HG03378 (cell line): ENCODE data around the gene MIOX.

ENCODE experiments used
- ATAC-seq: cut with Tn5 transposase; IDR thresholded peaks from one replicate; pipeline ENCODE4 v1.9.1; 2021; ENCODE audit warnings: mild to moderate bottlenecking, moderate library complexity; ENCODE audit not compliant: unreplicated experiment

MIOX gene

DNA sequence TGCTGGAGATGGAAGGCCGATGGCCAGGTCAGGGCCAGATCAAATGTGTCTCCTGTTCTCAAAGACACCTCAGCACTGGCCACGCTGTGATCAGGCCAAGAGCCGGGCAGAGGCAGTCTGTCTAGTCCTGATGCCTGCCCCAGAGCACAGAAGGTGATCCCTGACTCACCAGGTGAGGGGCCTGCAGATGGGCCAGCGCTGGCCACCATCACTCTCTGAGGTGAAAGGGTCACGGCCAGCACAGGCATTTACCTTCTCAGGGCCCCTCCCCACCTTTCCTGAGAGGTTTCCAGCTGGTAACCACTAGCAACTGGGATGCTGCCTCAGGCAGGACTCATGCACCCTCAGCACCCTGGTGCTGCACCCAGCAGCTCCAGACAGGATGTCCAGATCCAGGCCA, 14.7 kb upstream of the MIOX start:
- ATAC-seq = no peak

DNA sequence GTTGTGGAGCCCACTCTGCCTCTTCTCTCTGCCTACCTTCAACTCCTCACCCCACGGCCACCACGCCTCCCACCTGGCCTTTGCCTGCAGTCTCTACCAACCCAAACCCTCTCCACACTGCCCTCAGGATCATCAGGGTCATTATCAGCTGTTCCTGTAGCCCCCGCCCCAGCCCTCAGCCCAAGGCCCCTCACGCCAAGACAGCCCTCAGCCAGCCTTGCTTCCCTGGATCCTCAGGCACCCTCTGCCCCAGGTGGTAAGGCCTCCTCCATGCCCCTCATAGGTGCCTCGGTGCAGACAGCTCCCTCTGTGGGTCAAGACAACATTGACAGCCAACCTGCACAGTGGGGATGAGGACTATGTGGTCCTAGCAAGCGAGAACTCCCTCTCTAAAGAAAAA, 13.6 kb upstream of the MIOX start:
- no peak for ATAC-seq

DNA sequence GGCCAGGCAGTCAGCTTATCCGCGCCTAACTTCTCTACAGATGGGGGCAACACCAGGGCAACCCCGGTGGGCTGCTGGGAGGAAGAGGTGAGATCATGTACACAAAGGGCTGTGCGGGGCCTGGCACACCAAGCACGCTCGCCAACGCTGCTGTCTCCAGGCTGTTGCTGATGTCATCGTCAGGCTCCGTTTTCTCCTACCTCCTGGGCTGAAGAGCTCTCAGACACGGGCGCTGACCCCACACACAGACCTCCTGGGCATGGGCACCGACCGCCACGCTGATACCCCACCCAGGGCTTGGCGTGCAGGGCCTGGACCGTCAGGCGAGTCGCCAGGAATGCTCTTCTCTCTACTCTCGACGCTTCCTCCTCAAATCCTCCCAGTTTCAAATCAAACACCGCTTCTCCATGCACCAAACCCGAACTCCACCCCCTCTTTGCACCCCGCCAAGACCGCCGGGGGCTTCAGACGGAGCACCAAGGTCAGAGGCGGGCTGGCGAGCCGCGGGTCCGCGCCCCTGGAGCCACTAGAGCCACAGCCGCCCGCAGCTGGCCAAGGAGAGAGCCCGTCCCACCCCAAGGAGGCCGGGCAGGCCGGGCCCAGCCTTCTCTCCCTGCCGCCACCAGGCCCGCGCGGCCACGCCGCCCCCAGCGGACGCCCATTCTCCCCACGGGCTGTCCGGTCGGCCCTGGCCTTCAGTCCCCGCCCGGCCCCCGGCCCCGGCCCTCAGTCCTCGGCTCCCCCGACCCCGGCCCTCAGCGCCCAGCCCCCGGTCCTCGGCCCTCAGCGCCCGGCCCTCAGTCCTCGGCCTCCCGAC, 12.6 kb upstream of the MIOX start:
- no peak for ATAC-seq

DNA sequence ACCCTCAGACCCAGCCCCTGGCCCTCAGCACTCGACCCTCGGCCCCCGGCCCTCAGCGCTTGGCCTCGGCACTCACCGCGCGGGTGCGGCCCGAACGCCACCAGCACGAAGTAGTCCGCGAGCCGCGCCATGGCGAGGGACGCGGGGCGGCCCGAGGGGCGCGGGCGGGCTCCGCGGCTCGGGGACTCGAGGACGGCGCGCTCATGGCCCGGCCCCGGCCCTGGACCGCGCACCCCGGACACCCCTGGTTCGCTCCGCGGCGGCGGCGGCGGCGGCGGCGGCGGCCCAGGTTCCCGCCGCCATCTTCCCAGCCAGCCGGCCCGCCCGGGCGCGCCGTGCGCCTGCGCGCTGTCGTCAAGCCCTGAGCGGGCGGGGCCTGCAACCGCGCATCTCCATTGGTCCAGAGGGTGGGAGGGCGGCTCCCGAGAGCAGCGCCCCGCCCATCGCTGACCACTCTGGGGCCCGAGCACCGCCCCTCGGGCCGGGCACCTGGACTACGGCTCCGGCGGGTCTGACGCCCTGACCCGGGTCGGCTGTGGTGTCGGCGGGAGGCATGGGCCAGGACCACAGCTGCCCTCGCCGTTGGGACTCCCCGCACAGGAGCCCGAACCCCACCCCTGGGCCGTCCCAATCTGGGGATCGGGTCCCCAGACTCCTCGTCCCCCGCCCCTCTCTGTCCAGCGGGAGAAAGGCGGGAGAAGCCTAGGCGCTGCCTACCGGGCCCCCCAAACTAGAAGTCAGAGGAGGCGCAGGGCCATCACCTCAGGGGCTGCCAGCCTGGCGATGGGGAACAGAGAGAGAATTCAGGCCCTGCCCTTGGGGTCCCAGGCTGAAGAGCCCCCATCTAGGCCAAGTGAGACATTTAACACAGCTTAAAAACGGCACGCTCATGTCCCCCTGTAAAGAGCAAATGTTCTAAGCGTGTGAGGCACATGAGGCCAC, 11.7 kb upstream of the MIOX start, which contains the start of gene SBF1:
TSS of gene SBF1 (minus strand) at position 326 of the 942 bp plus-strand sequence. CDS start at position 131, 195 bp downstream.
- ATAC-seq = no peak

DNA sequence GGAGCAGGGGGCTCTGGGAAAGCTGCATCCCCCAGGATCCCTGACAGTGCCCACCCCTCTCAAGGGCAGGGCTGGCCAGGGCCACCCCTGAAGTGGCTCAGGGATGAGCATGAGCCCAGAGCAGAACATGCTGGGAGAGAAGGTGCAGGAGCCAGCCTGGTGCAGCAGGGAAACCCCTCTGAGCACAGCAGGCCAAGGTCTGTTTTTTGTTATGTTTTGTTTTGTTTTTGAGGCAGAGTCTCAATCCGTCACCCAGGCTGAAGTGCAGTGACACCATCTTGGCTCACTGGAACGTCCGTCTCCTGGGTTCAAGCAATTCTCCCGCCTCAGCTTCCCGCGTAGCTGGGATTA, 11.0 kb upstream of the MIOX start:
- ATAC-seq = no peak

DNA sequence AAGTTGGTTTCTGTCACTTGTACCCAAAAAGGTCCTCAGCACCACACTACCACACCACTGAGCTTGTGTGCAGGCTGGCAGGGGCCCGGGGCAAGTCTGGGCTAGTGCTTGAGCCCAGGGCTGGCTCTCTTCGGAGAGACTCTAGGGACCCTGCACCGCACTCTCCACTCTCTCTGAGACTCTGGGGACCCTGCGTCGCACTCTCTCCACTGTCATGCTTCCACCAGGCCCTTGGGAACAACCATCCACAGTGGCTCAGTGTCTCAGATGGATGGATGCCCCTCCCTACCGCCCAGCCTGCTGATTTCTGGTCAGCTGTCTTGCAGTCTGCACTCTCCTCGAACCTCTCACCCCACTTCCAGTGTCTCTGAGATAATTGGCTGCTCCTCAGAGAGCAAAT, 9.8 kb upstream of the MIOX start:
- no peak for ATAC-seq

DNA sequence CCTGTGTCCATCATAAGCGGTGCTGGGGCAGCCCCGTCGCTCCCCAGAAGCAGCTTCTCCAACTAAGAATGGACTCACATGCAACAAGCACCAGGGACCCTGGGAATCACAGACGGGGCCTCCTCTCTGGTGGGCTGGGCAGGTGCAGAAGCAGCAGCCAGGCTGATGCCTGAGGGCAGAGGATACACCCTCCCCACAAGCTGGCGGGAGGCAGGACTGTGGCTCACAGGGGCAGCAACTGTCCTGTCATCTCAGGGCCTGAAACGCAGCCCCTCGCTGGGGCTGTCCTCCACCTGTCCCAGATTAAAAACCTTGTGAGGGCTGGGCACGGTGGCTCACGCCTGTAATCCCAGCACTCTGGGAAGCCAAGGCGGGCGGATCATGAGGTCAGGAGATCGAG, 8.7 kb upstream of the MIOX start:
- ATAC-seq = no peak

DNA sequence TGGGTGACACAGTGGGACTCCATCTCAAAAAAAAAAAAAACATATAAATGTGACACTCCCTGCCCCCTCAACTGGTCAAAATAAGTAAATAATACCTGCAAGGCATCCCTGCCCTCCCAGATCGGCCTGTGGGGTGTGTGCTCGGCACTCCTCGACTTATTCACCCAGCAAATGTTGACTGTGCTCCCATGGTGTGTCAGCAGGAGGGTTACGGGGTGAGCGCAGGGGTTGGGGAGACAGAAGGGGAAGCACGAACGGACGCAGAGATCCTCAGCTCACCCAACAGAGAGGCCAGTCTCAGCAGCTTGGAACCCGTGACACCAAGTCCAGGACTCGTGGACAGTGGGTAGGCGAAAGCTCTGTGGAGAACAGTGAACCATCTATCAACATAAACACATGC, 6.9 kb upstream of the MIOX start:
- no peak for ATAC-seq

DNA sequence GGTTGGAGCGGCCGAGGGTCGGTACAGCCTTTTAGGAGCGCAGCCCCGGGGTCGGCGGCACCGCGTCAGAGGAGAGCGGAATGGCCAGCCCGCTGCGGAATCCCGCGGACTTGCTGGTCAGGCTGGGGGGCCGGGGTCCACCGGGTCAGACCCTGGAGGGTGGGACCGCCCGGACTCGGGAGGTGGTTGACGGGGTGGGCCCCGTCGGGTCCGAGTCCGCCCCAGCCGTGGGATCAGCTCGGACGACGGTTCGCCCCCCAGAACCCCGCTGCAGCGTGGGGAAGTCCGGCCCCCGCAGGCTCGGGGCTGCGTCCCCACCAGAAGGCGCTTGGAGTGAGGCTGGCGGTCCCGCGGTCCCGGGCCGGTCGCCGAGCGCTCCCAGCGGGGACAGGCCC, 5.6 kb upstream of the MIOX start:
- ATAC-seq = no peak

DNA sequence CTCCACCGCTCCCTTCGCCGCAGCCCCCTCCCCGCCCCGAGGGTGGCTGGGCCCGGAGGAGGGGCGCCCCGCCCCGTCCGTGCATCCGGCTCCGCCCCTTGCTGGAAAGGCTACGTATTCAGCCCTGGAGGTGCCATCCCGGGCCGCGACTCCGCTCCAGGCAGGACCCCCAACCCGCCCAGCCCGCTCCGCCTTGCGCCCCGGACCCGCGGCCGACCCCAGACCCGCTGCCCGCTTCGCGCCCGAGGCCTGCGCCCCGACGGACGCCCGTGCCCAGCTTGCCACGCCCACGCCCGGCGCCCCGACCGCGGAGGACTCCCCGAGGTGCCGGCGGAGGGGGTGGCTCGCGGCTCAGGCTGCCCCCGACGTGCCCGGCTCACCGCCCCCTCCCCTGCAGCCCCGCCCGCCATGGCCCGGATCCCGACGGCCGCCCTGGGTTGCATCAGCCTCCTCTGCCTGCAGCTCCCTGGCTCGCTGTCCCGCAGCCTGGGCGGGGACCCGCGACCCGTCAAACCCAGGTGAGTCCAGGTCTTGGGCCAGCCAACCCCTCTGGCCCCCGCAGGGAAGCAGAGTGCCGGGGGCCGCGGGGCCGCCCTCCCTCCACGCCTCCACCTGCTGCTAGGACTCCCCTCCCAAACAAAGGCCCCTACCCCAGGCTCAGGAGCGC, 5.1 kb upstream of the MIOX start, which contains the start of gene ADM2:
TSS of gene ADM2 (plus strand) at position 104 of the 667 bp plus-strand sequence. CDS start at position 409, 305 bp downstream.
- ATAC-seq = no peak

DNA sequence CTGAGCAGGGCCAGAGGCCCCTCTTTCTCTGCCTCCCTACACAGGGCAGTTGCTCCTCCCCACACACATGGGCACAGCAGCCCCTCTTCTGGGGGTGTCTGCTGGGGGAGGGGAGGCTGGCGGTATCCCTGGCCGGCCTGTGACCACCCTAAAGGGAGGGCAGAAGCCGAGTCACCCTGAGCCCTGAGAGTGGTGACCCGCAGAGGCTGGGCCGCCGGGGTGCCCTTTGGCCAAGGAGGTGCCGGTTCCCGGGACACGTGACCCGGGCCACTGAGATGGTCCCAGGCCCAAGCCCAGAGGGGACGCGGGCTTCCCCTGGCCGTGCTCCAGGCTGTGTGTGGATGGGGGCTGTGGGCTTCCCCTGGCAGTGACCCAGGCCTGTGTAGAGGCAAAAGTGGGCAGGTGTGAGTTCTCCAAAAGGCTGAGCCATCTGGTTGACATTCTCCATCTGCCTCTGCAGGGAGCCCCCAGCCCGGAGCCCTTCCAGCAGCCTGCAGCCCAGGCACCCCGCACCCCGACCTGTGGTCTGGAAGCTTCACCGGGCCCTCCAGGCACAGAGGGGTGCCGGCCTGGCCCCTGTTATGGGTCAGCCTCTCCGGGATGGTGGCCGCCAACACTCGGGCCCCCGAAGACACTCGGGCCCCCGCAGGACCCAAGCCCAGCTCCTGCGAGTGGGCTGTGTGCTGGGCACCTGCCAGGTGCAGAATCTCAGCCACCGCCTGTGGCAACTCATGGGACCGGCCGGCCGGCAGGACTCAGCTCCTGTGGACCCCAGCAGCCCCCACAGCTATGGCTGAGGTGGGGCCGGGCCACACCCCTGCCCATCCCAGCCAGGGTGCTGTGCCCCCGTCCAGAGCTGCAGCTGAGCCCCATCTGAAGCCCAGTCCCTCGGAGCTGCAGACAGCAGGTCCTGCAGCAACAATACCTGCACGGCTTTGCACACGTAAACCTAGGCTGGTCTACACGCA, 4.3 kb upstream of the MIOX start:
- no peak for ATAC-seq

DNA sequence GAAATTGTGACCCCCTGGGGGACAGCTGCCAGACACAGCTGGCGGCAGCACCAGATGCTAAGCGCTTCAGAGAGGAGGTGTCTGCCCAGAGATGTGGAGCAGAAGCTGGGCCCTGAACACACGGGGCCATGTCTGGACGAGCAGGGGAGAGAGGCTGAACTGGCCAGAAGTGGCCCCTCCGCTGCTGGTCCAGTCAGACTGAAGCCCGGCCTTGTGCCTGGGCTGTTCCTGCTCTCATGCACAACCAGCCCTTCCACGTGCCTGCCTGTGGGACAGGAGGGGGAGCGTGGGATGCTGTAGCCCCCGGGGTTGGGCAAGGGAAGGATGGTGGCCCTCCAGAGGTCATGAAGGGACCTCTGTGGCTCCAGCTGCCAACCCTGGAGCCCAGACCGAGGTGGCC, 3.6 kb upstream of the MIOX start:
- ATAC-seq = no peak

DNA sequence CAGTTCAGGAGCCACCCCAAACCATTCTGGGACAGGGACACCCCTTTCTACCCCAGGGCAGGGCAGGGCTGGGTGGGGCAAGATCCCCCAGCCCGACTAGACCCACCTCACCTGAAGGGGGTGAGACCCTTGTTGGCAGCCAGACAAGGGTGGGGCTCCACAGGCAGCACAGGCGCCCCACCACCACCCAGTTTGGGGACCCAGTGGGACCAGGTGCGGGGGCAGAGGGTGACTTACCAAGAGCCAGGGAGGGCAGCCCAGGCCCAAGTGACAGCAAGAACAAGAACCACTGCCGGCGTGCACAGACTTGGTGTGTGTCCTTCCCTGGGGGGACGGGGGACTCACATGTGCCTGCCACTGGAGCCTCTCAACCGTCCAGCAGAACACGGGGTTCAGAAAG, 3.1 kb upstream of the MIOX start:
- no peak for ATAC-seq

DNA sequence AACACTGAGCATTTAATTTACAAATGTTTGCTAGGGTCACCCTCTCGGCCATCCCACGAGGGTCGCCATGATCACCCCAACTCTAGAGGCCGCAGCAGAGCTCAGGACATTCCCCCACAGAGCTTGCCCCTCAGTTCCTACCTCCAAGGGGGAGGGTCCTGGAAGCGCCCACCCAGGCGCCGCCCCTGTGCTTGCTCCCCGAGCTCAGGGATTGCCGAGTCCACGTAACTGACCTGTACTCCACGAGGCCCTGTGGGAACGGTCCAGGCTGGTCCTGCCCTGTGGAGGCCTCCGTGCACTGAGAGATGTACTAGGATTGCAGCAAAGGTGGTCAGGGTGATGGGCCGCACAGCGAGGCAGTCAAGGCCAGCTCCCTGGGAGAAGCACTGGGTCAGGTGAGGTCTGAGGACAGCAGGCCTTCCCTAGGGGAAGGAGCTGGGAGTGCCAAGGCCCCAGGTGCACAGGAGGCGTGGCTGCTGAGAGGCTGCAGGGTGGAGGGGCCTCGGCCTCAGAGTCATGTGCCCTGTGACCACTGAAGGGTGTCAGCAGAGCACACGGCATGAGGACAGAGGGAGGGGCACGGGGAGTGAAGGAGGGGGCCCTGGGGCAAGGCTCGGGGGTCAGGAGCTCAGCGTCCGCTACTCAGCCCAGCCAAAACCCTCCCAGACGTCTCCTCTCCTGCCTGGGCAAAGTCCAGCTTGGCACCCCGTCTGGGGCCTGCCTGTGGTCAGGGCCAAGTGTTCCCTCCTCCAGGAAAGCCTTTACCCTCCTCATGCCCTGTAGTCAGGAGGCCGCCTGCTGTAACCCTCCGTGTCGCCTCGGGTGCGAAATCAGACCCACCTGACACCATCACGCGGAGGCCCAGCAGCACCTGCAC, 2.4 kb upstream of the MIOX start:
- no peak for ATAC-seq

DNA sequence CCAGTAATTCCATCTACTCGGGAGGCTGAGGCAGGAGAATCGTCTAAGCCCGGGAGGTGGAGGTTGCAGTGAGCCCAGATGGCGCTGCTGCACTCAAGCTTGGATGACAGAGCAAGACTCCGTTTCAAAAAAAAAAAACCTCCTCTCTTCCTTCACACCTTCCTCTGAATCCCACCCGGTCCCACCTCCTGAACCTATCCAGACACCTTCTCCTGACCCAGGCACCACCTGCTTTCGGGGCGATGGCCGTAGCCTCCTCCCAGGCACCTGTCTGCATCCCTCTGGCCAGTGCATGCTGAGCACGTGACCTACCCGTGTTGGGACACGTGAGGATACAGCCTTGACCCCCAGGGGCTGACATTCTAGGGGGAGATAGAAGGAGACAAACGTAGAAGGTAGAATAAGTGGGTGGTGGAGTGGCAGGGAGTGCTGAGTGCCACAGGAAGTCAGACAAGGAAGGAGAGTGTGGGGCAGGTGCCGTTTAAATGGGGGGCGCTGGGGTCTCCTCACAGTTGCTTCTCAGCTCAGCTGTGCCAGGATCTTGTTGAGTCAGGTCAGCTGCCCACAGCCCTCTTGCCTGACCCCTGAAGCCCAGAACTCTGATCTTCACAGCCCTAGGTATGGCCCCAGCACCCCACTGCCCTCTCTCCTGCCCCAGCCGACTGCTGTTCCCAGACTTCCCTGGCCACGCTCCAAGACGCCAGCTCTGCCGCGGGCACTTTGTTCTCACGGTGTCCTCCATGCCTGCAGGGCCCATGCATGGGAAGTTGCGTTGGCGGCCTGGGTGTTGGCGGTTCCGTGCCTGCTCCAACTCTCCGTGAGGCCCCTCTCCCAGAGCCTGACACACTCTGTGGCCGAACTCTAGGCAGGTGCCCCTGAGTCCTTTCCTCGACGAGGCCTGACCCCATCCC, 1.2 kb upstream of the MIOX start:
- no peak for ATAC-seq

DNA sequence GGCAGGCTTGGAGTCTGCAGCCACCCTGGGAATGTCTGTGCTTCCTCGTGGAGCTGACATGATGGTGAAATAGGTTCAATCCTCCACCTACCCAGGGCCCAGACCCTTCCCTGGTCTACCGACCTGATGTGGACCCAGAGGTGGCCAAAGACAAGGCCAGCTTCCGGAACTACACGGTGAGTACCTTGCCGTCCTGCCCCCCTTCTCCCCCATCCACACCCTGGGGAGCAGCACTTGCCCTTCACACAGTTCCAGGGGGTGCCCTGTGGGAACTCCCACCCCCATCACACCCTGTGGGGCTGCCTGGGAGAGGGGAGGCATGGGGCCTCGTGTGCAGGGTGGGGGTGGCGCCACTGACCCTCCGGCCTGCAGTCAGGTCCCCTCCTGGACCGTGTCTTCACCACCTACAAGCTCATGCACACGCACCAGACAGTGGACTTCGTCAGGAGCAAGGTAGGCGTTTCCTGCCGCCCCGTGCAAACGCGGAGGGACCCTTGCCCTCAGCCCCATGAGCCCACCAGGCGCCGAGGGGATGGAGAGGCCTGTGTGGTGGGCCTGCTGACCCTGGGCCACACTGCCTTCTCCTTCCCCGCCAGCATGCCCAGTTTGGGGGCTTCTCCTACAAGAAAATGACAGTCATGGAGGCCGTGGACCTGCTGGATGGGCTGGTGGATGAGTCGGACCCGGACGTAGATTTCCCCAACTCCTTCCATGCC, 789 bp downstream of the MIOX start:
- ATAC-seq = no peak

DNA sequence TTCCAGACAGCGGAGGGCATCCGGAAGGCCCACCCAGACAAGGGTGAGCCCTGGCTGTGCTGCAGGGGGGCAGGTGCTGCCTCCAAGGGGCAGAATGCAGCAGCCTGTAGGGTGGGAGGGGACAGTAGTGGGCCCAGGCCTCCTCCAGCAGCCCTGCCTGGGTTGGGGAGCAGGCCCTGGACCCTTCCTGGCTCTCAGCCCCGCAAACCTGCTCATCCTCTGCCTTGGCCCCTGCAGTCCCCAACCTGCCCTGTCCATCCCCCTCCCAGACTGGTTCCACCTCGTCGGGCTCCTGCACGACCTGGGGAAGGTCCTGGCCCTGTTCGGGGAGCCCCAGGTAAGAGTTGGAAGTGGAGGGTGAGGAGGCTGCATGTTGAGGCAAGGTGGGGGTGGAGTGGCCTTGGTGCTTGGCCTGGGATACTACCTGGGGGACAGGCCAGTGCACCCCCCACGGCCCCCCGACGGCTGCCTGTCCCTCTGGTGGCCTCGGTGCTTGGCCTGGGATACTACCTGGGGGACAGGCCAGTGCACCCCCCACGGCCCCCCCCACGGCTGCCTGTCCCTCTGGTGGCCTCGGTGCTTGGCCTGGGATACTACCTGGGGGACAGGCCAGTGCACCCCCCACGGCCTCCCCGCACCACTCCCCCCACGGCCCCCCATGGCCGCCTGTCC, 1.5 kb downstream of the MIOX start:
- ATAC-seq = no peak
